Stimulated activated CD4-positive, alpha-beta T cell treated with anti-CD3 and anti-CD28 coated beads, Interleukin-2, amount 100 ng/mL, for 4 hours (primary cell): ENCODE results near the gene ZBTB9.
"Not testable (repeated sequence)": the region's sequence is repeated elsewhere in the genome, so short reads cannot be mapped to it uniquely, and the experiment has no call there.

Experiments
- DNase-seq: peaks from one replicate; pipeline ENCODE4 v3.0.0-alpha.2; 2020; ENCODE audit warnings: low read depth

ZBTB9 gene

GRCh38 chr6:33467091-33467490, 12.7 kb downstream of the ZBTB9 start:
- no peak for DNase-seq

GRCh38 chr6:33469661-33470060, 15.3 kb downstream of the ZBTB9 start:
- DNase-seq = no peak

GRCh38 chr6:33477864-33478263, 23.5 kb downstream of the ZBTB9 start:
- DNase-seq = no peak

GRCh38 chr6:33481192-33481591, 26.8 kb downstream of the ZBTB9 start:
- DNase-seq = no peak

GRCh38 chr6:33482620-33483019, 28.2 kb downstream of the ZBTB9 start:
- not testable (repeated sequence) for DNase-seq

GRCh38 chr6:33483678-33484077, 29.3 kb downstream of the ZBTB9 start:
- DNase-seq = no peak

- DNase-seq = not testable (repeated sequence)
Observed at GRCh38 chr6:33484673-33485262, 30.4 kb downstream of the ZBTB9 start.

GRCh38 chr6:33485680-33486079, 31.3 kb downstream of the ZBTB9 start:
- DNase-seq = not testable (repeated sequence)

- DNase-seq = no peak
Observed at GRCh38 chr6:33488339-33488738, 34.0 kb downstream of the ZBTB9 start.

GRCh38 chr6:33490198-33490597, 35.8 kb downstream of the ZBTB9 start:
- DNase-seq = no peak

GRCh38 chr6:33490621-33491020, 36.2 kb downstream of the ZBTB9 start:
- DNase-seq = no peak

- DNase-seq = no peak
Observed at GRCh38 chr6:33492093-33492492, 37.7 kb downstream of the ZBTB9 start.

- DNase-seq = no peak
Observed at GRCh38 chr6:33497157-33497556, 42.8 kb downstream of the ZBTB9 start.

GRCh38 chr6:33502486-33502885, 48.1 kb downstream of the ZBTB9 start:
- no peak for DNase-seq

- no peak for DNase-seq
Observed at GRCh38 chr6:33504486-33504885, 50.1 kb downstream of the ZBTB9 start.

GRCh38 chr6:33505548-33506370, 51.4 kb downstream of the ZBTB9 start:
- DNase-seq = no peak
